Measurements from ENCODE around the gene KAT14.

DNA sequence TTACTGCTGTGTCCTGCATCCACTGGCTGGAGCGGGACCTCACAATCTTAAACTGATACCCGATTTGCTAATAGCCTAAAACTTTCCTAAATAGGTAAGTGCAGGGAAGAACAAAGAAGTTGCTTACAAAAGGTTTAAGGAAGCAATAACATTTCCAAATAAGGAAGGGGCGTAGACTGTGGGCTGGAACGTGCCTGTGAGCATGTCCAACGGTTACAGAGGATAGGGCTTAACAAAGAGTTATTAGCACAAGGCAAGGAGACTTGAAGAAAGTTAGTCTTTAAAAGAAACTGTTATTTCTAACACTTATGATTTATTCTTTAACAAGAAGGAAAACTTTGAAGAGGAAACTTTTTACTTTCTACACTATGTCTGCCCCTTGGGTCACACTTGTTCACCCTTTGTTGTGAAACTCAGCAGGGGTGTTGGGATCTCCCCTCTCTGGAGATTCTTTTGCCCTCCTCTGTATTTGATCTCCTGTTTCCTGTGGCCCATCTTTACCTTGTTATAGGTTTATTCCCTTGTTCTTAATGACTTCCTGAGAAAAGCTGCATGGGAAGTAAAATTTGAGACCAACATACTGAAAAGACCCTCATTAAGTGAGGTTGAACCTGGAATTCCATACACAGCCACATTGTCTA, 28.7 kb downstream of the KAT14 start:
- TF ChIP-seq CTCF (IDR thresholded peaks at IDR 0.05): no peak
- no peak for TF ChIP-seq POLR2A (IDR thresholded peaks at IDR 0.05)

All from heart left ventricle (tissue), 13 donors.